Measurements from ENCODE around the gene CDCP2. TPM values are rescaled to one million over a fixed set of nuclear protein-coding genes. Genes with fewer than 3 reads are reported as not detected.

The CDCP2 gene
- total RNA-seq, 2 experiments from 2014 or later = 0.18 TPM; not detected in 1

- TF ChIP-seq CTCF (IDR thresholded peaks at IDR 0.05) = no peak
- peaks cover 3% of the 10 kb centered on the region for H3K27me3 Mint-ChIP-seq
- no peak for ATAC-seq
- no peaks in the 10 kb centered on the region for H3K9me3 Mint-ChIP-seq
- ChIA-PET CTCF (interaction anchor here (1.5 to 3.7 kb wide), 2 partner anchors 19 to 55 kb away, joined by 3 to 15 read pairs; no protein-coding TSS in a partner anchor), POLR2A (no interaction called here)
- H3K4me1 Mint-ChIP-seq (ENCODE audit: low read depth) = peaks cover 7% of the 10 kb centered on the region
- intact Hi-C loops (cut with micrococcal nuclease) = loop anchor here (10.0 kb wide), 1 partner anchor 358 kb away; no protein-coding TSS in a partner anchor
- no peaks in the 10 kb centered on the region for H3K36me3 Mint-ChIP-seq (ENCODE audit: low read depth)
- no peak for DNase-seq
- no peak overlapping the region for H3K27ac Mint-ChIP-seq
- H3K4me3 Mint-ChIP-seq = no peak overlapping the region
Measured at GRCh38 chr1:54126271-54126815, 26.5 kb downstream of the CDCP2 start.

- Mint-ChIP-seq H3K27ac (no peak overlapping the region), H3K4me1 (ENCODE audit: low read depth) (peaks cover 8% of the 10 kb centered on the region), H3K27me3 (peaks cover 3% of the 10 kb centered on the region), H3K36me3 (ENCODE audit: low read depth) (no peaks in the 10 kb centered on the region), H3K4me3 (no peak overlapping the region), H3K9me3 (no peaks in the 10 kb centered on the region)
- TF ChIP-seq CTCF (IDR thresholded peaks at IDR 0.05) = no peak
- no peak for ATAC-seq
- CTCF ChIA-PET = interaction anchor here (1.5 to 3.7 kb wide), 3 partner anchors 18 to 364 kb away, joined by 3 to 15 read pairs (median 4); no protein-coding TSS in a partner anchor
- DNase-seq = no peak
- intact Hi-C loops (cut with micrococcal nuclease) = loop anchor here (10.0 kb wide), 1 partner anchor 359 kb away; no protein-coding TSS in a partner anchor
- POLR2A ChIA-PET = no interaction called here
Measured at GRCh38 chr1:54125386-54126070, 27.3 kb downstream of the CDCP2 start.

- ChIA-PET POLR2A (no interaction called here), CTCF (interaction anchor here (2.0 to 3.7 kb wide), 2 partner anchors 56 to 365 kb away, joined by 4 to 15 read pairs; no protein-coding TSS in a partner anchor)
- no peak overlapping the region for H3K27ac Mint-ChIP-seq
- H3K27me3 Mint-ChIP-seq = peaks cover 3% of the 10 kb centered on the region
- TF ChIP-seq CTCF (IDR thresholded peaks at IDR 0.05) = no peak
- ATAC-seq (no peak), DNase-seq (no peak)
- intact Hi-C loops (cut with micrococcal nuclease) = loop anchor here (10.0 kb wide), 1 partner anchor 360 kb away; no protein-coding TSS in a partner anchor
- H3K4me1 Mint-ChIP-seq (ENCODE audit: low read depth) = peaks cover 8% of the 10 kb centered on the region
- H3K4me3 Mint-ChIP-seq = no peak overlapping the region
- H3K36me3 Mint-ChIP-seq (ENCODE audit: low read depth) = no peaks in the 10 kb centered on the region
- H3K9me3 Mint-ChIP-seq = no peaks in the 10 kb centered on the region
Measured at GRCh38 chr1:54124906-54125305, 27.9 kb downstream of the CDCP2 start.

- no peak for ATAC-seq
- no peak for DNase-seq
- CTCF ChIA-PET = interaction anchor here (2.0 to 3.7 kb wide), 2 partner anchors 57 to 365 kb away, joined by 4 to 15 read pairs; no protein-coding TSS in a partner anchor
- Mint-ChIP-seq H3K4me3 (no peak overlapping the region), H3K27me3 (peaks cover 3% of the 10 kb centered on the region), H3K9me3 (no peaks in the 10 kb centered on the region), H3K36me3 (ENCODE audit: low read depth) (no peaks in the 10 kb centered on the region), H3K4me1 (ENCODE audit: low read depth) (peaks cover 8% of the 10 kb centered on the region), H3K27ac (no peak overlapping the region)
- intact Hi-C loops (cut with micrococcal nuclease) = loop anchor here (10.0 kb wide), 1 partner anchor 360 kb away; no protein-coding TSS in a partner anchor
- TF ChIP-seq CTCF (IDR thresholded peaks at IDR 0.05) = no peak
- POLR2A ChIA-PET = no interaction called here
Measured at GRCh38 chr1:54124472-54124871, 28.3 kb downstream of the CDCP2 start.

- intact Hi-C loops (cut with micrococcal nuclease) = loop anchor here (10.0 kb wide), 1 partner anchor 362 kb away; no protein-coding TSS in a partner anchor
- Mint-ChIP-seq H3K27ac (no peak overlapping the region), H3K27me3 (peaks cover 3% of the 10 kb centered on the region), H3K36me3 (ENCODE audit: low read depth) (no peaks in the 10 kb centered on the region), H3K4me3 (no peak overlapping the region), H3K4me1 (ENCODE audit: low read depth) (peaks cover 8% of the 10 kb centered on the region), H3K9me3 (no peaks in the 10 kb centered on the region)
- ChIA-PET CTCF (interaction anchor here (0.9 to 3.2 kb wide), 4 partner anchors 11 to 376 kb away, joined by 3 to 19 read pairs (median 9); no protein-coding TSS in a partner anchor), POLR2A (no interaction called here)
- ATAC-seq (no peak), DNase-seq (no peak)
- no peak for TF ChIP-seq CTCF (IDR thresholded peaks at IDR 0.05)
Measured at GRCh38 chr1:54122992-54123391, 29.8 kb downstream of the CDCP2 start.

Measured in activated CD8-positive, alpha-beta T cell treated with anti-CD3 and anti-CD28 coated beads for 36 hours (primary cell).